Adrenal gland (tissue), 12 donors: ENCODE results near the gene SLC7A14. TPM values are rescaled to one million over a fixed set of nuclear protein-coding genes. Genes with fewer than 3 reads are reported as not detected.

Source experiments
- DNase-seq, 7 donors: peaks; one replicate each; pipeline ENCODE4 v3.0.0-alpha.2; 2019 to 2020
- H3K27ac ChIP-seq, 5 donors: fragments of 200-600 bp; sonication (generic) in 4 of 5; 1 replicate in 3 of 5; 2 replicates in 2 of 5; pipeline versions ENCODE4 v1.5.1 to v1.8.0; 2016 to 2020; ENCODE audit warnings: mild to moderate bottlenecking in 1 of 5
- H3K27me3 ChIP-seq: fragments of 200-600 bp; 2 replicates; pipeline ENCODE4 v1.8.0; 2021
- H3K36me3 ChIP-seq, 2 donors: fragments of 200-600 bp; replicated peaks in 1 of 2; 1 replicate in 1 of 2; 2 replicates in 1 of 2; pipeline versions ENCODE4 v1.5.1 to v1.8.0; 2018 to 2022
- H3K4me1 ChIP-seq, 2 donors: fragments of 200-600 bp; replicated peaks in 1 of 2; 1 replicate in 1 of 2; 2 replicates in 1 of 2; pipeline versions ENCODE4 v1.5.1 to v1.8.0; 2018 to 2021
- H3K4me3 ChIP-seq, 4 donors: fragments of 200-600 bp; sonication (generic) in 3 of 4; one replicate each; pipeline ENCODE4 v1.5.1; 2016 to 2018
- H3K9me3 ChIP-seq, 3 donors: fragments of 200-600 bp; sonication (generic) in 1 of 3; replicated peaks in 1 of 3; 1 replicate in 2 of 3; 2 replicates in 1 of 3; pipeline versions ENCODE4 v1.5.1 to v1.8.0; 2016 to 2021
- CTCF ChIP-seq, 6 experiments: fragments of 450-650 bp in 4 of 6; fragments of 200-600 bp in 2 of 6; sonication (generic) in 1 of 6; IDR thresholded peaks; 1 replicate in 5 of 6; 2 replicates in 1 of 6; pipeline versions ENCODE4 v1.5.1 to v1.8.0; 2016 to 2021; ENCODE audit warnings: antibody characterized with exemption in 6 of 6, mild to moderate bottlenecking in 2 of 6, moderate library complexity in 1 of 6
- POLR2A ChIP-seq, 2 donors: fragments of 450-650 bp; IDR thresholded peaks; one replicate each; pipeline ENCODE4 v1.6.1; 2017; ENCODE audit warnings: antibody characterized with exemption in 2 of 2, mild to moderate bottlenecking in 2 of 2, moderate library complexity in 1 of 2
- WGBS, 4 donors: extraction: QIAGEN DNeasy Blood & Tissue Kit in 2 of 4; methylation state at CpG; one replicate each; pipeline versions ENCODE4 v1.1.5 to v1.1.7; 2013 to 2017; 5-methylcytosine and 5-hydroxymethylcytosine counted together
- intact Hi-C, 2 donors: fragments of 100-400 bp; cut with DNase I; formaldehyde crosslinking; loops; one replicate each; pipeline versions ENCODE4 v1.14.1 to v1.15.0; 2022 to 2023
- polyA plus RNA-seq, 3 donors: library from polyadenylated mRNA; stranded (reverse); fragments of 200-250 nt in 2 of 3; fragments of 350-450 nt in 1 of 3; fragmentation: Illumina TruSeq in 1 of 3; extraction: RNeasy Lipid Tissue Mini Kit (QIAGEN cat#74804) in 1 of 3; gene quantifications; one replicate each; pipeline ENCODE4 v1.2.3, GENCODE V29; 2013 to 2014
- total RNA-seq, 9 donors: library from RNA; depleted of rRNA in 4 of 9; stranded (reverse); fragments of >200 nt in 4 of 9; fragments of 120-200 nt in 1 of 9; fragmentation: NEBNext Ultra II Directional in 1 of 9; extraction: Animal tissue kit (Norgen Biotek cat#: 25700) in 1 of 9; gene quantifications; one replicate each; pipeline versions ENCODE4 v1.1.0 to v1.2.4, GENCODE V29; 2013 to 2023
- donor health status: healthy with polysubstance abuse.
- donor health status: Bipolar disorder and iron deficiency.
- donor health status: DM: yes; HTN: yes; CAD: no.
- donor health status: DM: no; HTN: no; CAD: no.
- donor health status: DM: no; HTN: no; CAD: no.
- donor health status: DM: yes; HTN: yes; CAD: no.

Gene SLC7A14
- total and polyA plus RNA-seq, 12 donors: 0.03 to 3.8 (median 0.48) TPM; not detected in 1

GRCh38 chr3:170528726-170529125 lies 57.1 kb downstream of the SLC7A14 start:
- H3K36me3 ChIP-seq: no peaks in the 10 kb centered on the region
- H3K27ac ChIP-seq: no peak overlapping the region
- intact Hi-C loops: no loop called here
- no peak for DNase-seq
- H3K4me1 ChIP-seq: no peaks in the 10 kb centered on the region
- WGBS, 4 donors: 70 to 79% (median 73%) methylated on average over 8 of the region's 8 CpGs
- no peak for TF ChIP-seq CTCF (IDR thresholded peaks at IDR 0.05)
- TF ChIP-seq POLR2A (IDR thresholded peaks at IDR 0.05): no peak
- no peak overlapping the region for H3K4me3 ChIP-seq
- no peaks in the 10 kb centered on the region for H3K27me3 ChIP-seq
- no peaks in the 10 kb centered on the region for H3K9me3 ChIP-seq

GRCh38 chr3:170524073-170524472 lies 61.8 kb downstream of the SLC7A14 start:
- no peak for TF ChIP-seq CTCF (IDR thresholded peaks at IDR 0.05)
- no peak for TF ChIP-seq POLR2A (IDR thresholded peaks at IDR 0.05)
- no peak overlapping the region for H3K4me3 ChIP-seq
- DNase-seq: no peak
- H3K36me3 ChIP-seq: no peaks in the 10 kb centered on the region
- H3K27me3 ChIP-seq: no peaks in the 10 kb centered on the region
- no peaks in the 10 kb centered on the region for H3K4me1 ChIP-seq
- no peaks in the 10 kb centered on the region for H3K9me3 ChIP-seq
- H3K27ac ChIP-seq: no peak overlapping the region
- intact Hi-C loops: no loop called here

GRCh38 chr3:170523248-170523647 lies 62.6 kb downstream of the SLC7A14 start:
- WGBS, 4 donors: 45 to 67% (median 50%) methylated on average over 2 of the region's 2 CpGs
- intact Hi-C loops: no loop called here
- no peak overlapping the region for H3K4me3 ChIP-seq
- H3K9me3 ChIP-seq: no peaks in the 10 kb centered on the region
- H3K4me1 ChIP-seq: no peaks in the 10 kb centered on the region
- H3K27me3 ChIP-seq: no peaks in the 10 kb centered on the region
- TF ChIP-seq POLR2A (IDR thresholded peaks at IDR 0.05): no peak
- no peak for TF ChIP-seq CTCF (IDR thresholded peaks at IDR 0.05)
- H3K27ac ChIP-seq: no peak overlapping the region
- no peak for DNase-seq
- no peaks in the 10 kb centered on the region for H3K36me3 ChIP-seq

GRCh38 chr3:170522201-170522600 lies 63.7 kb downstream of the SLC7A14 start:
- TF ChIP-seq POLR2A (IDR thresholded peaks at IDR 0.05): no peak
- TF ChIP-seq CTCF (IDR thresholded peaks at IDR 0.05): no peak
- H3K27me3 ChIP-seq: no peaks in the 10 kb centered on the region
- WGBS, 4 donors: 81 to 87% (median 86%) methylated on average over 2 of the region's 2 CpGs
- no peak overlapping the region for H3K4me3 ChIP-seq
- DNase-seq: no peak
- intact Hi-C loops: no loop called here
- no peaks in the 10 kb centered on the region for H3K9me3 ChIP-seq
- no peak overlapping the region for H3K27ac ChIP-seq
- no peaks in the 10 kb centered on the region for H3K4me1 ChIP-seq
- no peaks in the 10 kb centered on the region for H3K36me3 ChIP-seq
